MCF 10A (cell line): ENCODE data around the gene ITIH4. TPM values are rescaled to one million over a fixed set of nuclear protein-coding genes. Genes with fewer than 3 reads are reported as not detected.

Experiments
- BruUV-seq: library from RNA; stranded (reverse); fragments of 400-500 nt; replicated peaks from 2 replicates; lab custom pipeline; 2021; lab: Mats Ljungman, UMichigan
- CTCF ChIA-PET: fragments of 300-600 bp; sonication (Branson Sonifier 250); formaldehyde crosslinking; extraction: SDS; loops from one replicate; lab custom pipeline; 2021; ENCODE audit warnings: antibody characterized with exemption, inconsistent platforms; lab: Yijun Ruan, JAX
- POLR2A ChIA-PET: fragments of 300-600, 350-650 bp; sonication (Branson Sonifier 250); formaldehyde crosslinking; extraction: SDS; loops from one replicate; lab custom pipeline; 2020; ENCODE audit warnings: antibody characterized with exemption, inconsistent platforms; lab: Yijun Ruan, JAX
- DNase-seq: peaks from one replicate; pipeline ENCODE4 v3.0.0-alpha.2; 2018; ENCODE audit not compliant: unreplicated experiment
- H3K27ac Mint-ChIP-seq: one replicate; pipeline ENCODE4 v1.8.0; 2022; ENCODE audit warnings: mild to moderate bottlenecking, low read depth, mixed read lengths; ENCODE audit not compliant: unreplicated experiment
- H3K27me3 Mint-ChIP-seq: one replicate; pipeline ENCODE4 v1.8.0; 2022; ENCODE audit warnings: mixed read lengths; ENCODE audit not compliant: insufficient read depth, unreplicated experiment
- H3K36me3 Mint-ChIP-seq: one replicate; pipeline ENCODE4 v1.8.0; 2022; ENCODE audit warnings: mild to moderate bottlenecking, moderate library complexity, mixed read lengths; ENCODE audit not compliant: insufficient read depth, unreplicated experiment
- H3K4me1 Mint-ChIP-seq: one replicate; pipeline ENCODE4 v1.8.0; 2022; ENCODE audit warnings: mixed read lengths; ENCODE audit not compliant: insufficient read depth, unreplicated experiment
- H3K4me3 Mint-ChIP-seq: one replicate; pipeline ENCODE4 v1.8.0; 2022; ENCODE audit warnings: mild to moderate bottlenecking, moderate library complexity, mixed read lengths; ENCODE audit not compliant: unreplicated experiment
- H3K9me3 Mint-ChIP-seq: one replicate; pipeline ENCODE4 v1.8.0; 2022; ENCODE audit warnings: mixed read lengths; ENCODE audit not compliant: unreplicated experiment
- CTCF ChIP-seq: fragments of 200-600 bp; IDR thresholded peaks from one replicate; pipeline ENCODE4 v1.8.0; 2022; ENCODE audit warnings: antibody characterized with exemption, mild to moderate bottlenecking; ENCODE audit not compliant: unreplicated experiment
- intact Hi-C: fragments of 100-400 bp; cut with micrococcal nuclease; formaldehyde crosslinking; loops from 2 replicates; pipeline ENCODE4 v1.14.1; 2022
- total RNA-seq: library from RNA; stranded (reverse); gene quantifications from 2 replicates; pipeline ENCODE4 v1.2.3, GENCODE V29; 2022

The ITIH4 gene
- total RNA-seq, 1 experiment from 2014 or later, result 0.58 TPM

GRCh38 chr3:52782412-52783210 is 47.9 kb downstream of the ITIH4 start:
- ChIA-PET CTCF (no interaction called here), POLR2A (interaction anchor here (1.0 kb wide), 1 partner anchor 10 kb away, joined by 5 read pairs; no protein-coding TSS in a partner anchor)
- H3K9me3 Mint-ChIP-seq, result no peaks in the 10 kb centered on the region
- no peak for DNase-seq
- peaks cover 36% of the 10 kb centered on the region for H3K27me3 Mint-ChIP-seq
- no peak overlapping the region for H3K4me3 Mint-ChIP-seq
- no peaks in the 10 kb centered on the region for H3K36me3 Mint-ChIP-seq
- no peak overlapping the region for H3K27ac Mint-ChIP-seq
- BruUV-seq, result no TSS peak
- no peak for TF ChIP-seq CTCF
- intact Hi-C loops, result no loop called here
- H3K4me1 Mint-ChIP-seq, result no peaks in the 10 kb centered on the region

- no peak overlapping the region for H3K27ac Mint-ChIP-seq
- no peaks in the 10 kb centered on the region for H3K36me3 Mint-ChIP-seq
- no TSS peak for BruUV-seq
- H3K9me3 Mint-ChIP-seq, result no peaks in the 10 kb centered on the region
- no peak for TF ChIP-seq CTCF
- no peaks in the 10 kb centered on the region for H3K4me1 Mint-ChIP-seq
- POLR2A ChIA-PET, result interaction anchor here (0.8 kb wide), 1 partner anchor 245 kb away, joined by 3 read pairs; the partner anchor contains the start of gene UQCC5
- peaks cover 36% of the 10 kb centered on the region for H3K27me3 Mint-ChIP-seq
- CTCF ChIA-PET, result no interaction called here
- DNase-seq, result no peak
- no peak overlapping the region for H3K4me3 Mint-ChIP-seq
- intact Hi-C loops, result no loop called here
These were observed 48.7 kb downstream of the ITIH4 start for GRCh38 chr3:52781741-52782140.

- DNase-seq, result no peak
- BruUV-seq, result no TSS peak
- H3K9me3 Mint-ChIP-seq, result no peaks in the 10 kb centered on the region
- no peaks in the 10 kb centered on the region for H3K36me3 Mint-ChIP-seq
- H3K27me3 Mint-ChIP-seq, result peaks cover 36% of the 10 kb centered on the region
- TF ChIP-seq CTCF, result no peak
- H3K27ac Mint-ChIP-seq, result no peak overlapping the region
- H3K4me1 Mint-ChIP-seq, result peaks cover 5% of the 10 kb centered on the region
- intact Hi-C loops, result no loop called here
- POLR2A ChIA-PET, result interaction anchor here (0.6 to 1.1 kb wide), 3 partner anchors 9 to 492 kb away, joined by 3 to 5 read pairs (median 5); partner anchors contain the start of genes GLYCTK, NEK4 and STIMATE
- CTCF ChIA-PET, result interaction anchor here (0.7 to 1.1 kb wide), 3 partner anchors 8 to 354 kb away, joined by 3 to 6 read pairs (median 3); no protein-coding TSS in a partner anchor
- H3K4me3 Mint-ChIP-seq, result no peak overlapping the region
These were observed 50.5 kb downstream of the ITIH4 start for GRCh38 chr3:52779837-52780585.
